IMR-90 (cell line): Measurements from ENCODE around the gene URB1. TPM values are rescaled to one million over a fixed set of nuclear protein-coding genes. Genes with fewer than 3 reads are reported as not detected.

Experiments used
- ATAC-seq: fragments of 200-7000 bp; cut with Tn5 transposase; 2 replicates; pipeline ENCODE4 v1.9.1; 2020; ENCODE audit warnings: low read depth, mild to moderate bottlenecking, moderate library complexity
- BruUV-seq: library from RNA; stranded (reverse); fragments of 400-500 nt; replicated peaks from 2 replicates; lab custom pipeline; 2021; lab: Mats Ljungman, UMichigan
- CTCF ChIA-PET: fragments of 300-600 bp; formaldehyde crosslinking; extraction: SDS; loops from one replicate; lab custom pipeline; 2021; ENCODE audit warnings: antibody characterized with exemption; lab: Yijun Ruan, JAX
- POLR2A ChIA-PET: fragments of 300-600 bp; sonication (Branson Sonifier 250); formaldehyde crosslinking; loops from one replicate; lab custom pipeline; 2022; ENCODE audit warnings: antibody characterized with exemption; ENCODE audit not compliant: unreplicated experiment; lab: Charles Lee
- DNase-seq: peaks from one replicate; pipeline ENCODE4 v3.0.0; 2013
- H2AFZ ChIP-seq: replicated peaks from 2 replicates; pipeline ENCODE3; 2013; ENCODE audit warnings: low read length, mild to moderate bottlenecking; ENCODE audit not compliant: poor library complexity
- H2AK5ac ChIP-seq: 2 replicates; pipeline ENCODE4 v1.6.1; 2013; ENCODE audit warnings: low read depth, low read length, inconsistent platforms
- H2AK9ac ChIP-seq: replicated peaks from 2 replicates; pipeline ENCODE3; 2013; ENCODE audit warnings: mild to moderate bottlenecking, low read depth, low read length, moderate library complexity; ENCODE audit not compliant: poor library complexity
- H2BK120ac ChIP-seq: 2 replicates; pipeline ENCODE4 v1.6.1; 2013; ENCODE audit warnings: low read depth, low read length, inconsistent platforms
- H2BK15ac ChIP-seq: 3 replicates; pipeline ENCODE4 v1.6.1; 2013; ENCODE audit warnings: low read depth, low read length, inconsistent platforms
- H2BK20ac ChIP-seq: 2 replicates; pipeline ENCODE4 v1.6.1; 2013; ENCODE audit warnings: low read depth, mild to moderate bottlenecking, inconsistent platforms, low read length, moderate library complexity
- H2BK5ac ChIP-seq: 2 replicates; pipeline ENCODE4 v1.6.1; 2013; ENCODE audit warnings: mild to moderate bottlenecking, low read depth, low read length, inconsistent platforms; ENCODE audit not compliant: poor library complexity, severe bottlenecking
- H3K14ac ChIP-seq: replicated peaks from 2 replicates; pipeline ENCODE4 v1.6.1; 2013; ENCODE audit warnings: low read depth, low read length, inconsistent platforms
- H3K18ac ChIP-seq: 2 replicates; pipeline ENCODE4 v1.6.1; 2013; ENCODE audit warnings: low read depth, low read length, control low read depth
- H3K23ac ChIP-seq: 2 replicates; pipeline ENCODE4 v1.6.1; 2013; ENCODE audit warnings: low read depth, low read length, inconsistent platforms
- H3K27ac ChIP-seq: 2 replicates; pipeline ENCODE4 v1.5.1; 2013; ENCODE audit warnings: mild to moderate bottlenecking, control low read depth, low read length; ENCODE audit not compliant: insufficient read depth
- H3K27me3 ChIP-seq: 2 replicates; pipeline ENCODE4 v1.6.1; 2013; ENCODE audit warnings: low read length; ENCODE audit not compliant: control insufficient read depth, insufficient read depth
- H3K36me3 ChIP-seq: 2 replicates; pipeline ENCODE4 v1.6.1; 2013; ENCODE audit warnings: low read length, mixed read lengths; ENCODE audit not compliant: control insufficient read depth, insufficient read depth
- H3K4ac ChIP-seq: 2 replicates; pipeline ENCODE4 v1.6.1; 2013; ENCODE audit warnings: low read depth, low read length, inconsistent platforms
- H3K4me1 ChIP-seq: 2 replicates; pipeline ENCODE4 v1.6.1; 2013; ENCODE audit warnings: low read length, mixed read lengths; ENCODE audit not compliant: control insufficient read depth, insufficient read depth
- H3K4me2 ChIP-seq: 2 replicates; pipeline ENCODE4 v1.6.1; 2013; ENCODE audit warnings: low read depth, mild to moderate bottlenecking, control low read depth, low read length, moderate library complexity
- H3K4me3 ChIP-seq: 2 replicates; pipeline ENCODE4 v1.5.1; 2013; ENCODE audit warnings: low read depth, mild to moderate bottlenecking, control low read depth, low read length, moderate library complexity; ENCODE audit not compliant: insufficient read depth
- H3K56ac ChIP-seq: 2 replicates; pipeline ENCODE4 v1.6.1; 2013; ENCODE audit warnings: low read length, inconsistent platforms; ENCODE audit not compliant: insufficient read depth; ENCODE audit errors: extremely low read depth
- H3K79me1 ChIP-seq, 2 experiments: 2 replicates each; pipeline ENCODE4 v1.6.1; 2013; ENCODE audit warnings: low read length in 2 of 2, inconsistent platforms in 1 of 2, low read depth in 1 of 2
- H3K9ac ChIP-seq: 2 replicates; pipeline ENCODE4 v1.6.1; 2013; ENCODE audit warnings: low read depth, low read length, control low read depth
- H3K9me1 ChIP-seq: 2 replicates; pipeline ENCODE4 v1.6.1; 2013; ENCODE audit warnings: low read length, inconsistent platforms; ENCODE audit not compliant: insufficient read depth
- H3K9me3 ChIP-seq: 2 replicates; pipeline ENCODE4 v1.6.1; 2013; ENCODE audit warnings: low read length; ENCODE audit not compliant: control insufficient read depth, insufficient read depth
- H4K20me1 ChIP-seq: 2 replicates; pipeline ENCODE4 v1.6.1; 2013; ENCODE audit warnings: low read length, inconsistent platforms; ENCODE audit not compliant: insufficient read depth
- H4K5ac ChIP-seq: 2 replicates; pipeline ENCODE4 v1.6.1; 2013; ENCODE audit warnings: mild to moderate bottlenecking, low read depth, low read length, control low read depth
- H4K8ac ChIP-seq, 2 experiments: 2 replicates each; pipeline ENCODE4 v1.6.1; 2013; ENCODE audit warnings: low read depth in 2 of 2, low read length in 2 of 2, control low read depth in 1 of 2, inconsistent platforms in 1 of 2
- H4K91ac ChIP-seq: 2 replicates; pipeline ENCODE4 v1.6.1; 2013; ENCODE audit warnings: low read depth, low read length, inconsistent platforms; ENCODE audit not compliant: insufficient read depth
- CEBPB ChIP-seq: IDR thresholded peaks from 2 replicates; pipeline ENCODE4 v1.6.1; 2012; ENCODE audit warnings: low read depth, low read length, improper control_type of control experiment
- NFE2L2 ChIP-seq: fragments of 150-350 bp; IDR thresholded peaks from 2 replicates; pipeline ENCODE4 v1.6.1; 2016; ENCODE audit warnings: low read depth, mild to moderate bottlenecking, low read length
- WGBS, 2 experiments: methylation state at CpG; one replicate each; pipeline versions ENCODE4 v1.1.5 to v1.1.7; 2013; ENCODE audit warnings: missing lambda C conversion rate in 2 of 2; ENCODE audit not compliant: insufficient read length in 1 of 2; ENCODE audit errors: extremely low coverage in 2 of 2; 5-methylcytosine and 5-hydroxymethylcytosine counted together
- dilution Hi-C: fragments of 300-500 bp; cut with HindIII; formaldehyde crosslinking; loops from one replicate; pipeline ENCODE4 v1.14.3; 2018; ENCODE audit warnings: low sequenced_read_pairs; ENCODE audit not compliant: unreplicated experiment
- in situ Hi-C: fragments of 300-500 bp; cut with MboI; formaldehyde crosslinking; loops from 3 replicates; pipeline ENCODE4 v1.14.3; 2019; ENCODE audit warnings: low sequenced_read_pairs, inconsistent platforms, mixed read lengths
- intact Hi-C: fragments of 100-400 bp; cut with micrococcal nuclease; formaldehyde crosslinking; loops from 2 replicates; pipeline ENCODE4 v1.10.0; 2022
- polyA plus RNA-seq, 3 experiments: library from polyadenylated mRNA; depleted of rRNA; stranded (reverse); fragments of >200 nt; gene quantifications; 2 replicates each; pipeline ENCODE4 v1.2.3, GENCODE V29; 2012; ENCODE audit warnings: low replicate concordance in 1 of 3
- total RNA-seq: library from RNA; depleted of rRNA; stranded (reverse); fragments of >200 nt; gene quantifications from 2 replicates; pipeline ENCODE4 v1.2.3, GENCODE V29; 2012

URB1 gene
- total and polyA plus RNA-seq, 2 of the 4 experiments (the other 2 are of a cell fraction): 9.2 to 12.7 TPM

GRCh38 chr21:32423320-32424190, 30.7 kb upstream of the URB1 start:
- Histone ChIP-seq H2BK20ac (peak overlapping the region; percentile 93), H3K56ac (0 out of 2 replicates have a peak overlapping the region, but pooled peaks have one; percentile 23), H4K20me1 (no peaks in the 10 kb centered on the region), H2BK5ac (peak overlapping the region; percentile 79), H3K9me1 (peaks cover 6% of the 10 kb centered on the region; the same call in 1 of the 2 replicates), H3K18ac (peak overlapping the region; percentile 88; the same call in 1 of the 2 replicates), H2AK9ac (no peak overlapping the region), H3K4me3 (no peak overlapping the region), H3K9me3 (no peaks in the 10 kb centered on the region), H4K91ac (no peak overlapping the region; the same call in 1 of the 2 replicates), H2BK120ac (peak overlapping the region; percentile 85), H2AK5ac (no peak overlapping the region), H4K5ac (peak overlapping the region; percentile 64; the same call in 1 of the 2 replicates), H3K79me1 (peaks cover 0 to 5% of the 10 kb centered on the region in 2 experiments; a peak in 1 of 4 replicates), H2AFZ (peak overlapping the region; percentile 74), H3K9ac (no peak overlapping the region), H3K4me1 (peaks cover 12% of the 10 kb centered on the region), H3K4ac (peak overlapping the region; percentile 68; the same call in 1 of the 2 replicates), H2BK15ac (peak overlapping the region; percentile 3; the same call in 1 of the 3 replicates), H3K4me2 (peak overlapping the region; percentile 52; the same call in 1 of the 2 replicates), H4K8ac (peak overlapping the region in 1 of 2 experiments; percentile 71; a peak in 2 of 4 replicates), H3K23ac (peak overlapping the region; percentile 60; the same call in 1 of the 2 replicates), H3K27ac (no peak overlapping the region), H3K36me3 (no peaks in the 10 kb centered on the region), H3K14ac (0 out of 2 replicates have a peak overlapping the region, but pooled peaks have one; percentile 62), H3K27me3 (no peaks in the 10 kb centered on the region)
- BruUV-seq: no TSS peak
- ATAC-seq (peak; percentile 86), DNase-seq (peak; percentile 94)
- TF ChIP-seq NFE2L2 (no peak), CEBPB (peak; percentile 24; the same call in 1 of the 2 replicates)
- dilution Hi-C loops: no loop called here
- ChIA-PET POLR2A (no interaction called here), CTCF (interaction anchor here (0.5 to 0.6 kb wide), 2 partner anchors 56 to 178 kb away, joined by 3 to 6 read pairs; no protein-coding TSS in a partner anchor)
- WGBS, 2 experiments: no CpG with 5 or more reads among the region's 9 CpGs
- intact Hi-C loops: no loop called here
- in situ Hi-C loops: no loop called here
